ENCODE measurements around the gene SLC2A10.

SLC2A10 gene

DNA sequence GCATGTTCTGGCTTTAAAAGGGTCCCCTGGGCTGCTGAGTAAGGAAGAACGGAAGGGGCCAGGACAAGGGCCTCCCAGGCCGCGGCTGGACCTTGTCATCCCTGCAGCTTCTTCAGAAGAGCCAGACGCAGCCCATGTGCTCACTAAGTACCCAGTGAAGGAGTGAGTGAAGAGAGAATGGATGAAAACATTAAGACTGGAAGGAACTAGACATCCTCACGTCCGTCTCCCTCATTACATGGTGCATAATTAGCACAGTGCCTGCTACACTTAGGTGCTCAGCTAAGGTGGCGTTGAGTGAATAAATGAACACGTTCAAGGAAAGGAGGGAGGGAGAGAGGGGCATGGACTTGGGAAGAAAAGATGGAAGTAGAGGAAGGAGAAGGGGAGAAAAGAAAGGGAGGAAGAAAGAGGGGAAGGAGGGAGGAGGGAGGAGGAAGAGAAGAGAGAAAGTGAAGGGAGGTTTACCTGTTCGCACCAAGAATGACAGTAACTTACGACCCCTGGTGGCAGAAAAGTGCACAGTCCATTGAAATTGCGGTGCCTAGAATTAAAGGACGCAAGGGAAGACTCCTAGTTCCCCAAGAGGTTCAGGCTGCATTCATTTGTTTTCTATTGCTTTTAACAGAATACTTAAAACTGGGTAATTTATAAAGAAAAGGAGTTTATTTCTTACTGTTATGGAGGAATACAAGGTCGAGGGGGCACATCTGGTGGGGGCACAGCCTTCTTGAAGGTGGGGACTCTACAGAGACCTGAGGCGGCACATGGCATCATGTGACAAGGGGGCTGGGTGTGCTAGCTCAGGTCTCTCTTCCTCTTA lies 28.2 kb upstream of the SLC2A10 start:
- in situ Hi-C loops (cut with HindIII; ENCODE audit: low sequenced_read_pairs) = no loop called here
- H3K4me3 ChIP-seq (ENCODE audit: low read depth, low read length) = no peak overlapping the region
- no peak for DNase-seq (ENCODE audit: low read depth)
- TF ChIP-seq, protein P1, sequence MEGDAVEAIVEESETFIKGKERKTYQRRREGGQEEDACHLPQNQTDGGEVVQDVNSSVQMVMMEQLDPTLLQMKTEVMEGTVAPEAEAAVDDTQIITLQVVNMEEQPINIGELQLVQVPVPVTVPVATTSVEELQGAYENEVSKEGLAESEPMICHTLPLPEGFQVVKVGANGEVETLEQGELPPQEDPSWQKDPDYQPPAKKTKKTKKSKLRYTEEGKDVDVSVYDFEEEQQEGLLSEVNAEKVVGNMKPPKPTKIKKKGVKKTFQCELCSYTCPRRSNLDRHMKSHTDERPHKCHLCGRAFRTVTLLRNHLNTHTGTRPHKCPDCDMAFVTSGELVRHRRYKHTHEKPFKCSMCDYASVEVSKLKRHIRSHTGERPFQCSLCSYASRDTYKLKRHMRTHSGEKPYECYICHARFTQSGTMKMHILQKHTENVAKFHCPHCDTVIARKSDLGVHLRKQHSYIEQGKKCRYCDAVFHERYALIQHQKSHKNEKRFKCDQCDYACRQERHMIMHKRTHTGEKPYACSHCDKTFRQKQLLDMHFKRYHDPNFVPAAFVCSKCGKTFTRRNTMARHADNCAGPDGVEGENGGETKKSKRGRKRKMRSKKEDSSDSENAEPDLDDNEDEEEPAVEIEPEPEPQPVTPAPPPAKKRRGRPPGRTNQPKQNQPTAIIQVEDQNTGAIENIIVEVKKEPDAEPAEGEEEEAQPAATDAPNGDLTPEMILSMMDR (IDR thresholded peaks at IDR 0.05; ENCODE audit: low read depth, low read length, missing control alignments) = peak; percentile 75

DNA sequence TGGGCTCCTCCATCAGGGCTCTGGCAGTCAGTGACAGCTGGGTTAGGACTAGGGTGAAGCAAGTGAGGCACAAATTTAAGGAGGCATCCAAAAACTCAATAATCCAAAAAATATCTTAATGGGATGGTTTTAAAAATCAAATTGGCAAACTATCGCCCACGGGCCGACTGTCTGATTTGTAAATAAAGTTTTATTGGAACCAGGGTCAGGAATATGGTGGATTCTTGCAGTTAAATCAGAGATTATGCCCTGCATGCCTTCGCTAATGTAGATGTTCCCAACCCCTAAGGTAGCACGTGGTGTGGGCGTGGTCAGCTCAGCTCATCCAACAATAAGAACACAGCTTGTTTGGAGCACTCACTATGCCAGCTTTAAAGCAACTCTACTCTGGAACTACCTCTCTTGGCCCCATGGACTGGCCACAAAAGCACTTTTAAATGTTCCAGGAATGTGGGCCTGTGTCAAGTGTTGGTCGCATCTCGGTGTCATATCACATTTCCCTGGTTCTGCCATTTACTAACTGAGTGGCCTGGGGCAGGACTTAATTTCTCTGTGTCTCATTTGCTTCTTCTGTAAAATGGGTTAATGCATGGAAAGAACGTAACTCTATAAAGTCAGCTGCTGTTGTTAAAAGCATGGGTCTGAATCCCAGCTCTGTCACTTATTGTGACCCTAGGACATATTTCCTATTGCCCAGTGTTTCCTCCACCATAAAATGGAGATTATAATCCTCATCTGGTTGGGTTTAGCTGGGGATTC lies 27.2 kb upstream of the SLC2A10 start:
- in situ Hi-C loops (cut with HindIII; ENCODE audit: low sequenced_read_pairs) = no loop called here
- H3K4me3 ChIP-seq (ENCODE audit: low read depth, low read length) = no peak overlapping the region
- TF ChIP-seq, protein P1 (IDR thresholded peaks at IDR 0.05; ENCODE audit: low read depth, low read length, missing control alignments) = no peak
- no peak for DNase-seq (ENCODE audit: low read depth)

DNA sequence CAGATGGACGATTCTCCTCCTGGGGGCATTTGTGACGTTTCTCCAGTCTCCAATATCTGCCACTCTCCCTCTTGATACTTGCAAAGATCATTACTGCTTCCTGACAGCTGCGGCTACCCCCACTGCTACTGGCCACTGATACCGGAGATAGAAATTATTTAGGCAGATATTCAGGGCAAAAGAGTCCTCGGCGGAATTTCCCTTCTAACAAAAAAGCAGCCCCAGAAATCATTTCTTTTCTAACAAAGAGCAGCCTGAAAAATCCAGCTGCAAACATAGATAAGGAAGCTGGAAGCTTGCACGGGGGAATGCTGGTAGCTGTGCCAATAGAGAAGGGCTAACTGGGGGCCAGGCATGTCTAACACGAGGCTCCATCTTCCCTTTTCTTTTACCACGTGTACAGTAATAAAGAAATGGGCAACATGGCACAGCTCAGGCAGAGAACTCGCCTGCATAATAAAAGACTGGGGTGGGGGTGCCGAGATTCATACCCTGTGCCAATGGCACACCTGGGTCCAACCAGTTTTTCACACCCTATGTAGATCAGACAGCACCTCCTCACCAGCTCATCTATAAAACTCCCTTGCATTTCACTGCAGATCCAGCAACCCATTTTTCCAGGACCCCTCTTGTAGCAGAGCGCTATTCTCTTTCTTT lies 26.3 kb upstream of the SLC2A10 start:
- in situ Hi-C loops (cut with HindIII; ENCODE audit: low sequenced_read_pairs) = no loop called here
- no peak for DNase-seq (ENCODE audit: low read depth)
- peak overlapping the region; percentile 27 for H3K4me3 ChIP-seq (ENCODE audit: low read depth, low read length)

DNA sequence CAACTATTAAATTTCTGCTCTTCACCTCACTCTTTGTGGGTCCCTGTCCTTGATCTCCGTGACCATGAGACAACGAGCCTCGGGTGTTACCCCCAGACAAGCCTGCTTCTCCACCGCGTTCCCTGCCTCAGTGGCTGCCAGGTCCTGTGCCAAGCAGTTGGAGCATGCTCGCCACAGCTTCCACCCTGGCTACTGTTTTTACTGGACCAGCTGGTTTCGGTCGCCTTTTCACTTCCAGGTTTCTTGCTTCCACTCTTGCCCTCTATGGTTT lies 25.8 kb upstream of the SLC2A10 start:
- H3K4me3 ChIP-seq (ENCODE audit: low read depth, low read length) = peak overlapping the region; percentile 27
- in situ Hi-C loops (cut with HindIII; ENCODE audit: low sequenced_read_pairs) = no loop called here
- no peak for DNase-seq (ENCODE audit: low read depth)
- TF ChIP-seq, protein P1 (IDR thresholded peaks at IDR 0.05; ENCODE audit: low read depth, low read length, missing control alignments) = no peak

More for the DNA sequence above, 26.3 kb upstream of the SLC2A10 start:
- TF ChIP-seq, protein P1 (IDR thresholded peaks at IDR 0.05; ENCODE audit: low read depth, low read length, missing control alignments) = no peak

DNA sequence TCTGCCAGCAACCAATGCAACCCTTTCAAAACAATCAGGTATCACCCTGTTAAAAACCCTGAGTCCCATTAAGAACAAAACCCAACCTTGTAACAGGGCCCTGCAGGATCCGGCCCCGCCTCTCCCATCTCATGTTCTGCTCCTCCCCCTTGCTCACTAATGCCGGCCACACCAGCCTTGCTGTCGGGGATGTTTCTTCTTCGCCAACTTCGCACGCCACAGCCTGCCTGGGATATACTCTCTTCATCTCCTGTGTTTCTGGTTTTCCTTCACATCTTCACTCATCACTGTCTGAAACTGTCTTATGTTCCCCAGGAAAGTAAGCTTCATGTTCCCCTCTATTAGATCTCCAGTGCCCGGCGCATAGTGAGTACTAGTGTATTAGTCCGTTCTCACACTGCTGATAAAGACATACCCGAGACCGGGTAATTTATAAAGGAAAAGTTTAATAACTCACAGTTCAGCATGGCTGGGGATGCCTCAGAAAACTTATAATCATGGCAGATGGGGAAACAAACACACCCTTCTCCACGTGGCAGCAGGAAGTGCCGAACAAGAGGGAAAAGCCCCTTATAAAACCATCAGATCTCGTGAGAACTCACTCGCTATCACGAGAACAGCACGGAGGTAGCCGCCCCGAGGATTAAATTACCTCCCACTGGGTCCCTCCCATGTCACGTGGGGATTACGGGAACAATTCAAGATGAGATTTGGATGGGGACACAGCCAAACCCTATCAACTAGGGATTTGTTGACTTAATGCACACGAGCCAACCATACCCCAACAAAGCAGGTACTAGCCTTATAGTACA lies 25.3 kb upstream of the SLC2A10 start:
- in situ Hi-C loops (cut with HindIII; ENCODE audit: low sequenced_read_pairs) = no loop called here
- H3K4me3 ChIP-seq (ENCODE audit: low read depth, low read length) = peak overlapping the region; percentile 27
- TF ChIP-seq, protein P1 (IDR thresholded peaks at IDR 0.05; ENCODE audit: low read depth, low read length, missing control alignments) = no peak
- DNase-seq (ENCODE audit: low read depth) = no peak

Data from astrocyte of the cerebellum (primary cell).